SK-N-SH treated with all-trans-retinoic acid at 6 μM for 48 hours (cell line): ENCODE results near the gene ASL.
"Not testable (repeated sequence)": the region's sequence is repeated elsewhere in the genome, so short reads cannot be mapped to it uniquely, and the experiment has no call there.

Source experiments
- ATAC-seq: fragments of 200-7000 bp; cut with Tn5 transposase; 3 replicates; pipeline ENCODE4 v1.9.1; 2020; ENCODE audit warnings: mild to moderate bottlenecking, moderate library complexity
- ARNTL ChIP-seq: fragments of 450-650 bp; formaldehyde crosslinking; IDR thresholded peaks from 2 replicates; pipeline ENCODE4 v1.5.0; 2020; ENCODE audit warnings: low read depth, mild to moderate bottlenecking, moderate library complexity, borderline replicate concordance
- BACH2 ChIP-seq: fragments of 250-450 bp; sonication (Bioruptor Pico); IDR thresholded peaks from 2 replicates; pipeline ENCODE4 v1.9.0; 2021; ENCODE audit warnings: mild to moderate bottlenecking, borderline replicate concordance
- CREB5 ChIP-seq: fragments of 250-450 bp; sonication (Bioruptor Pico); IDR thresholded peaks from 2 replicates; pipeline ENCODE4 v1.5.1; 2020; ENCODE audit warnings: low read depth, mild to moderate bottlenecking, moderate library complexity
- CSDC2 ChIP-seq: fragments of 250-450 bp; sonication (Bioruptor Pico); IDR thresholded peaks from 2 replicates; pipeline ENCODE4 v1.5.0; 2020; ENCODE audit warnings: mild to moderate bottlenecking, moderate library complexity
- CSRNP3 ChIP-seq: fragments of 250-450 bp; sonication (Bioruptor Pico); IDR thresholded peaks from 2 replicates; pipeline ENCODE4 v1.5.1; 2021; ENCODE audit warnings: mild to moderate bottlenecking, moderate library complexity
- ESRRG ChIP-seq: fragments of 250-450 bp; sonication (Bioruptor Pico); IDR thresholded peaks from 2 replicates; pipeline ENCODE4 v1.6.1; 2021; ENCODE audit warnings: mild to moderate bottlenecking
- GLIS3 ChIP-seq: fragments of 250-450 bp; sonication (Bioruptor Pico); IDR thresholded peaks from 2 replicates; pipeline ENCODE4 v1.5.0; 2020; ENCODE audit warnings: mild to moderate bottlenecking, moderate library complexity
- ISL1 ChIP-seq: fragments of 250-450 bp; sonication (Bioruptor Pico); IDR thresholded peaks from 2 replicates; pipeline ENCODE4 v2.1.2; 2022; ENCODE audit warnings: mild to moderate bottlenecking, moderate library complexity
- OSR1 ChIP-seq: fragments of 250-450 bp; sonication (Bioruptor Pico); IDR thresholded peaks from 2 replicates; pipeline ENCODE4 v1.8.0; 2022; ENCODE audit warnings: moderate library complexity, mild to moderate bottlenecking, inconsistent platforms
- PATZ1 ChIP-seq: fragments of 250-450 bp; sonication (Bioruptor Pico); IDR thresholded peaks from 2 replicates; pipeline ENCODE4 v1.8.0; 2020; ENCODE audit warnings: mild to moderate bottlenecking, moderate library complexity, borderline replicate concordance
- PPARA ChIP-seq: fragments of 250-450 bp; sonication (Bioruptor Pico); IDR thresholded peaks from 2 replicates; pipeline ENCODE4 v1.5.0; 2020; ENCODE audit warnings: mild to moderate bottlenecking, borderline replicate concordance
- RARB ChIP-seq: fragments of 250-450 bp; sonication (Bioruptor Pico); IDR thresholded peaks from 2 replicates; pipeline ENCODE4 v1.8.0; 2021; ENCODE audit warnings: mild to moderate bottlenecking, moderate library complexity
- SNAI2 ChIP-seq: fragments of 250-450 bp; sonication (Bioruptor Pico); IDR thresholded peaks from 2 replicates; pipeline ENCODE4 v1.5.0; 2020; ENCODE audit warnings: mild to moderate bottlenecking, moderate library complexity
- TCF4 ChIP-seq: fragments of 250-450 bp; sonication (Bioruptor Pico); IDR thresholded peaks from 2 replicates; pipeline ENCODE4 v1.8.0; 2021; ENCODE audit warnings: mild to moderate bottlenecking, moderate library complexity, borderline replicate concordance
- TOX ChIP-seq: fragments of 250-450 bp; sonication (Bioruptor Pico); IDR thresholded peaks from 2 replicates; pipeline ENCODE4 v1.8.0; 2021; ENCODE audit warnings: mild to moderate bottlenecking, moderate library complexity, borderline replicate concordance
- ZC3H10 ChIP-seq: fragments of 250-450 bp; sonication (Bioruptor Pico); IDR thresholded peaks from 2 replicates; pipeline ENCODE4 v1.5.1; 2021; ENCODE audit warnings: mild to moderate bottlenecking, moderate library complexity
- ZFP3 ChIP-seq: fragments of 250-450 bp; sonication (Bioruptor Pico); IDR thresholded peaks from 2 replicates; pipeline ENCODE4 v1.5.0; 2020; ENCODE audit warnings: mild to moderate bottlenecking, moderate library complexity
- ZFP30 ChIP-seq: fragments of 450-650 bp; formaldehyde crosslinking; IDR thresholded peaks from 2 replicates; pipeline ENCODE4 v1.5.0; 2022; ENCODE audit warnings: mild to moderate bottlenecking, moderate library complexity
- ZNF565 ChIP-seq: fragments of 450-650 bp; formaldehyde crosslinking; conservative IDR thresholded peaks from 2 replicates; pipeline ENCODE4 v1.5.0; 2020; ENCODE audit warnings: low read depth, mild to moderate bottlenecking, moderate library complexity
- ZNF70 ChIP-seq: fragments of 450-650 bp; formaldehyde crosslinking; IDR thresholded peaks from 2 replicates; pipeline ENCODE4 v1.5.0; 2020; ENCODE audit warnings: mild to moderate bottlenecking, moderate library complexity
- ZNF8 ChIP-seq: fragments of 450-650 bp; formaldehyde crosslinking; IDR thresholded peaks from 2 replicates; pipeline ENCODE4 v1.5.0; 2020; ENCODE audit warnings: mild to moderate bottlenecking, moderate library complexity
- TF ChIP-seq, protein P1 (sequence below): fragments of 250-450 bp; sonication (Bioruptor Pico); IDR thresholded peaks from 2 replicates; pipeline ENCODE4 v1.8.0; 2021; ENCODE audit warnings: low read depth, mild to moderate bottlenecking, moderate library complexity, borderline replicate concordance
- TF ChIP-seq, protein P2 (sequence below): fragments of 250-450 bp; sonication (Bioruptor Pico); IDR thresholded peaks from 2 replicates; pipeline ENCODE4 v1.5.0; 2020; ENCODE audit warnings: mild to moderate bottlenecking, moderate library complexity

Gene ASL

DNA sequence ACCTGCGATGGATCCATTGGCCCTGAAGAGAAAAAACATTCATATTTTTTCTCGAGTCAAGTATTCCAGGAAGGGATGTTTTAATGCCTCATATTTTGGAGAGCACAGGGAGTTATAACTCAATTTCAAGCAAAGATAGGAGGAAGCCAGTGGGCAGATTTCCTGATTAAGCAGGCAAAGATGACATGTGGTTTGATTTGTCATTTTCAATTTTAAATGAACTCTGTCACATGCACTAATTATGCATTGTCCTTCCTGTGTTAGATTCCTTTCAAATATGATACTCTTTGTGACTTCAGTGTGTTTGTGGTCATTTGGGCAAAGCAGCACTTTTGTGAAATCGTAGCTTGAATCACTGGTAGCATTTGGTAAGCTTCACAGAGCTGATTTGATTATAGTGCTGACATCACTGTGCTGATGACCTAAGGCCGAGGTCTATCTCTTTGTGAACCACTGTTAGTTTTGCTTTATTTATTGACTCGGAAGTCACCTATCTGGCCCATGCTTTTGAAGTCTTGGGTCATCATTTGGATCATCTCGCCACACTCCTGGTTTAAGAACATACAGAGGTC is 50.2 kb downstream of the ASL start (continued):
- TF ChIP-seq, protein P1, sequence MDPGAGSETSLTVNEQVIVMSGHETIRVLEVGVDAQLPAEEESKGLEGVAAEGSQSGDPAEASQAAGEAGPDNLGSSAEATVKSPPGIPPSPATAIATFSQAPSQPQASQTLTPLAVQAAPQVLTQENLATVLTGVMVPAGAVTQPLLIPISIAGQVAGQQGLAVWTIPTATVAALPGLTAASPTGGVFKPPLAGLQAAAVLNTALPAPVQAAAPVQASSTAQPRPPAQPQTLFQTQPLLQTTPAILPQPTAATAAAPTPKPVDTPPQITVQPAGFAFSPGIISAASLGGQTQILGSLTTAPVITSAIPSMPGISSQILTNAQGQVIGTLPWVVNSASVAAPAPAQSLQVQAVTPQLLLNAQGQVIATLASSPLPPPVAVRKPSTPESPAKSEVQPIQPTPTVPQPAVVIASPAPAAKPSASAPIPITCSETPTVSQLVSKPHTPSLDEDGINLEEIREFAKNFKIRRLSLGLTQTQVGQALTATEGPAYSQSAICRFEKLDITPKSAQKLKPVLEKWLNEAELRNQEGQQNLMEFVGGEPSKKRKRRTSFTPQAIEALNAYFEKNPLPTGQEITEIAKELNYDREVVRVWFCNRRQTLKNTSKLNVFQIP (CRISPR knock-in tag), result peak; percentile 88; the same call in 1 of the 2 replicates
- TF ChIP-seq CSRNP3 (CRISPR knock-in tag) (peak; percentile 89; the same call in 1 of the 2 replicates), ZNF8 (CRISPR knock-in tag) (0 out of 2 replicates have a peak, but pooled peaks have one; percentile 4), CSDC2 (CRISPR knock-in tag) (peak; percentile 96), ZFP3 (CRISPR knock-in tag) (peak; percentile 81; the same call in 1 of the 2 replicates), GLIS3 (CRISPR knock-in tag) (peak; percentile 92), ARNTL (CRISPR knock-in tag) (peak; percentile 48; the same call in 1 of the 2 replicates)

GRCh38 chr7:66127172-66127571 is 51.6 kb downstream of the ASL start:
- TF ChIP-seq ZFP3 (CRISPR knock-in tag) (peak; percentile 25; the same call in 1 of the 2 replicates), CSDC2 (CRISPR knock-in tag) (peak; percentile 67)
- ATAC-seq, result not testable (repeated sequence)

- TF ChIP-seq CSDC2 (CRISPR knock-in tag), result 0 out of 2 replicates have a peak, but pooled peaks have one; percentile 71
- no peak for TF ChIP-seq PPARA (CRISPR knock-in tag)
- TF ChIP-seq, protein P2, sequence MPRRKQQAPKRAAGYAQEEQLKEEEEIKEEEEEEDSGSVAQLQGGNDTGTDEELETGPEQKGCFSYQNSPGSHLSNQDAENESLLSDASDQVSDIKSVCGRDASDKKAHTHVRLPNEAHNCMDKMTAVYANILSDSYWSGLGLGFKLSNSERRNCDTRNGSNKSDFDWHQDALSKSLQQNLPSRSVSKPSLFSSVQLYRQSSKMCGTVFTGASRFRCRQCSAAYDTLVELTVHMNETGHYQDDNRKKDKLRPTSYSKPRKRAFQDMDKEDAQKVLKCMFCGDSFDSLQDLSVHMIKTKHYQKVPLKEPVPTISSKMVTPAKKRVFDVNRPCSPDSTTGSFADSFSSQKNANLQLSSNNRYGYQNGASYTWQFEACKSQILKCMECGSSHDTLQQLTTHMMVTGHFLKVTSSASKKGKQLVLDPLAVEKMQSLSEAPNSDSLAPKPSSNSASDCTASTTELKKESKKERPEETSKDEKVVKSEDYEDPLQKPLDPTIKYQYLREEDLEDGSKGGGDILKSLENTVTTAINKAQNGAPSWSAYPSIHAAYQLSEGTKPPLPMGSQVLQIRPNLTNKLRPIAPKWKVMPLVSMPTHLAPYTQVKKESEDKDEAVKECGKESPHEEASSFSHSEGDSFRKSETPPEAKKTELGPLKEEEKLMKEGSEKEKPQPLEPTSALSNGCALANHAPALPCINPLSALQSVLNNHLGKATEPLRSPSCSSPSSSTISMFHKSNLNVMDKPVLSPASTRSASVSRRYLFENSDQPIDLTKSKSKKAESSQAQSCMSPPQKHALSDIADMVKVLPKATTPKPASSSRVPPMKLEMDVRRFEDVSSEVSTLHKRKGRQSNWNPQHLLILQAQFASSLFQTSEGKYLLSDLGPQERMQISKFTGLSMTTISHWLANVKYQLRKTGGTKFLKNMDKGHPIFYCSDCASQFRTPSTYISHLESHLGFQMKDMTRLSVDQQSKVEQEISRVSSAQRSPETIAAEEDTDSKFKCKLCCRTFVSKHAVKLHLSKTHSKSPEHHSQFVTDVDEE (CRISPR knock-in tag), result peak; percentile 96
- TF ChIP-seq ZNF70, result no peak
- no peak for TF ChIP-seq ZFP3 (CRISPR knock-in tag)
- TF ChIP-seq ZNF8 (CRISPR knock-in tag), result no peak; the same call in 1 of the 2 replicates
- peak; percentile 11; the same call in 1 of the 2 replicates for TF ChIP-seq TOX (CRISPR knock-in tag)
- peak; percentile 97 for TF ChIP-seq ISL1 (CRISPR knock-in tag)
- TF ChIP-seq, protein P1 (CRISPR knock-in tag), result peak; percentile 44; the same call in 1 of the 2 replicates
- TF ChIP-seq PATZ1, result 0 out of 2 replicates have a peak, but pooled peaks have one; percentile 47
- TF ChIP-seq GLIS3 (CRISPR knock-in tag), result peak; percentile 79
- TF ChIP-seq RARB (CRISPR knock-in tag), result no peak
- TF ChIP-seq OSR1 (CRISPR knock-in tag), result no peak
- 0 out of 2 replicates have a peak, but pooled peaks have one; percentile 89 for TF ChIP-seq SNAI2 (CRISPR knock-in tag)
- peak; percentile 61; the same call in 1 of the 2 replicates for TF ChIP-seq ESRRG (CRISPR knock-in tag)
- TF ChIP-seq TCF4 (CRISPR knock-in tag), result peak; percentile 95
- peak; percentile 99 for TF ChIP-seq CREB5 (CRISPR knock-in tag)
- no peak for TF ChIP-seq ARNTL (CRISPR knock-in tag)
- TF ChIP-seq CSRNP3 (CRISPR knock-in tag), result peak; percentile 76
- 0 out of 2 replicates have a peak, but pooled peaks have one; percentile 23 for TF ChIP-seq ZC3H10 (CRISPR knock-in tag)
- TF ChIP-seq ZNF565 (CRISPR knock-in tag), result no peak
- no peak for TF ChIP-seq ZFP30 (CRISPR knock-in tag)
- no peak for TF ChIP-seq BACH2
- peak; percentile 66 for ATAC-seq
Measured at GRCh38 chr7:66138994-66139752, 63.6 kb downstream of the ASL start.
